ENCODE data around the gene GRID1. TPM values are rescaled to one million over a fixed set of nuclear protein-coding genes. Genes with fewer than 3 reads are reported as not detected.

The GRID1 gene
- polyA plus RNA-seq, 1 experiment: 0.49 TPM

DNA sequence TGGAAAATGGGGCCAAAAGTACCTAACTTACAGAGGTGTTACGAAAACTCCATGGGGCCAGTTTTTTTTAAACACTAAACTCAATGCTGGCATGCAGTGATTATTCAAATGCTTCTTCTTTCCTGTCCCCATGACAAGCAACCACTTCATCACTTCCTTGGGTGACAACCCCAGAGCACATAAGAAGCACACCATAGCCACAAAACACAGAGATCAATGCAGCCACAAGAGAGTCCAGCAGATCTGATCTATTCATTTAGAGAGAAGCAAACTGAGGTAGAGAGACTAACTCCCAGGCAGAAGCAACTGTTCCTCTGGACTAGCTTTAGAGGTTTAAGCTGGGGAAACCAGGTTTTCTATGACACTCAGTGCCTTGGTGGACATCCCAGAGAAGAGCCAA is 180.0 kb downstream of the GRID1 start:
- Histone ChIP-seq H3K4me3 (ENCODE audit: low read depth, low read length) (no peak overlapping the region), H3K27me3 (ENCODE audit: control insufficient read depth, insufficient read depth, low read length) (no peaks in the 10 kb centered on the region), H3K36me3 (ENCODE audit: control insufficient read depth, insufficient read depth, low read length) (no peaks in the 10 kb centered on the region)
- DNase-seq (ENCODE audit: low read depth): no peak
- ChIA-PET CTCF (no interaction called here), POLR2A (no interaction called here)
- TF ChIP-seq, protein P1, sequence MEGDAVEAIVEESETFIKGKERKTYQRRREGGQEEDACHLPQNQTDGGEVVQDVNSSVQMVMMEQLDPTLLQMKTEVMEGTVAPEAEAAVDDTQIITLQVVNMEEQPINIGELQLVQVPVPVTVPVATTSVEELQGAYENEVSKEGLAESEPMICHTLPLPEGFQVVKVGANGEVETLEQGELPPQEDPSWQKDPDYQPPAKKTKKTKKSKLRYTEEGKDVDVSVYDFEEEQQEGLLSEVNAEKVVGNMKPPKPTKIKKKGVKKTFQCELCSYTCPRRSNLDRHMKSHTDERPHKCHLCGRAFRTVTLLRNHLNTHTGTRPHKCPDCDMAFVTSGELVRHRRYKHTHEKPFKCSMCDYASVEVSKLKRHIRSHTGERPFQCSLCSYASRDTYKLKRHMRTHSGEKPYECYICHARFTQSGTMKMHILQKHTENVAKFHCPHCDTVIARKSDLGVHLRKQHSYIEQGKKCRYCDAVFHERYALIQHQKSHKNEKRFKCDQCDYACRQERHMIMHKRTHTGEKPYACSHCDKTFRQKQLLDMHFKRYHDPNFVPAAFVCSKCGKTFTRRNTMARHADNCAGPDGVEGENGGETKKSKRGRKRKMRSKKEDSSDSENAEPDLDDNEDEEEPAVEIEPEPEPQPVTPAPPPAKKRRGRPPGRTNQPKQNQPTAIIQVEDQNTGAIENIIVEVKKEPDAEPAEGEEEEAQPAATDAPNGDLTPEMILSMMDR (IDR thresholded peaks at IDR 0.05; ENCODE audit: insufficient read depth, low read depth, low read length): no peak

DNA sequence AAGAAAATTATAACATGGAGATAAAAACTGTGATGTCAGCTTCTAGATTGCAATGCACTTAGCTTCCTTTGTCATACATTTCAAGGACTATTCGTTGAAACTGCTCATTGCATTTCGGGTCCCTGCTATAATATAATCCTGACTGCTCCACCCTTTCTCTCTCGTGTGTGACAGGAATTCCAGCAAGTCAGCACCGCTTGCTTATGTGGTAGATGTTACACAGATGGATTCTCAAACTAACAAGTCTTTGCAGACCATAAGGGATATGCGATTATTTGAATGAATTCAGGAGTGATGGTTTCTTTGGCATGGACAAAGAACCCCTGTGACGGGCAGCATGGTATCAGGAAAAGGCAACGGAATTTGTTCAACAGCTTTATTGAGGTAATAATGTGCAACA is 184.0 kb downstream of the GRID1 start:
- POLR2A ChIA-PET: no interaction called here
- Histone ChIP-seq H3K36me3 (ENCODE audit: control insufficient read depth, insufficient read depth, low read length) (no peaks in the 10 kb centered on the region), H3K4me3 (ENCODE audit: low read depth, low read length) (no peak overlapping the region), H3K27me3 (ENCODE audit: control insufficient read depth, insufficient read depth, low read length) (no peaks in the 10 kb centered on the region)
- no peak for DNase-seq (ENCODE audit: low read depth)
- TF ChIP-seq, protein P1 (IDR thresholded peaks at IDR 0.05; ENCODE audit: insufficient read depth, low read depth, low read length): no peak
- CTCF ChIA-PET: no interaction called here

DNA sequence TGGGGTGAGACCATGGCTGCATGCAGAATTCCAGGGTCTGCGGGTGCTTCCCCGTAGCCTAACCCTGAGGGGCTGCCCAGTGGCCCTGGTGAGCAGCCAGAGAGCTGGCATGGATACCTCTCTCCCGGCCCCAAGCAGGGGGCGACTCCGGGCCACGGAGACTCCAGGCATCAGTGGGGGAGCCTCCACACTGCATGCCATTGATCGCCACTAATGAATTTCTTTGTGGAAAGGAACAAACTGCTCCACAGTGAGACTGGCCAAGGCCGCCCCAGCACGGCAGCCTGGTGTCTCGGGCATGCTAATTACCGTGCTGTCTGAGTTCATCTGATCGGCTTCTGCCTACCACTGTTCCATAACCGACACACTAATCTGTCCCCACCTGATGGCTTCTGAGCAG is 184.4 kb downstream of the GRID1 start:
- ChIA-PET POLR2A (no interaction called here), CTCF (no interaction called here)
- DNase-seq (ENCODE audit: low read depth): no peak
- TF ChIP-seq, protein P1 (IDR thresholded peaks at IDR 0.05; ENCODE audit: insufficient read depth, low read depth, low read length): no peak
- H3K36me3 ChIP-seq (ENCODE audit: control insufficient read depth, insufficient read depth, low read length): no peaks in the 10 kb centered on the region
- no peak overlapping the region for H3K4me3 ChIP-seq (ENCODE audit: low read depth, low read length)
- H3K27me3 ChIP-seq (ENCODE audit: control insufficient read depth, insufficient read depth, low read length): no peaks in the 10 kb centered on the region

DNA sequence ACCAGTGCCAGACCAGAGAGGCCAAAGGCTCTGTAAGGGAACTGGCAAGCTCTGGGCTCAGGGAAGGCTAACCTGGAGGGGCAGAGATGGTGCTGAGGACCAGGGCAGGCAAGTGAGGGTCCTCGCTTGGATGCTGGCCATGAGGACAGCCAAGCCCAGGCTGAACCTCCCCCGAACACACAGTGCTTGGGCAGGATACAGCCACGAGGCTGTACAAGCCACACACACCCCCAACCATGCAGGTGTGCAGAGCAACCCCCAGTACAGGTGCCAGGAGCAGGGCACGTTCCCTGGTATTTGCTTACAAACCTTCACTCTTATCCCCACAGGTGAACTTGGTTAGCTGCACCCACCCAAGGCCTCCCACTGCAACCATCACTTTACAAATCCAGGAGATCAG is 185.7 kb downstream of the GRID1 start:
- no peaks in the 10 kb centered on the region for H3K36me3 ChIP-seq (ENCODE audit: control insufficient read depth, insufficient read depth, low read length)
- ChIA-PET POLR2A (no interaction called here), CTCF (interaction anchor here (0.6 kb wide), 1 partner anchor 190 kb away, joined by 3 read pairs; no protein-coding TSS in a partner anchor)
- TF ChIP-seq, protein P1 (IDR thresholded peaks at IDR 0.05; ENCODE audit: insufficient read depth, low read depth, low read length): no peak
- no peak for DNase-seq (ENCODE audit: low read depth)
- no peak overlapping the region for H3K4me3 ChIP-seq (ENCODE audit: low read depth, low read length)
- no peaks in the 10 kb centered on the region for H3K27me3 ChIP-seq (ENCODE audit: control insufficient read depth, insufficient read depth, low read length)

DNA sequence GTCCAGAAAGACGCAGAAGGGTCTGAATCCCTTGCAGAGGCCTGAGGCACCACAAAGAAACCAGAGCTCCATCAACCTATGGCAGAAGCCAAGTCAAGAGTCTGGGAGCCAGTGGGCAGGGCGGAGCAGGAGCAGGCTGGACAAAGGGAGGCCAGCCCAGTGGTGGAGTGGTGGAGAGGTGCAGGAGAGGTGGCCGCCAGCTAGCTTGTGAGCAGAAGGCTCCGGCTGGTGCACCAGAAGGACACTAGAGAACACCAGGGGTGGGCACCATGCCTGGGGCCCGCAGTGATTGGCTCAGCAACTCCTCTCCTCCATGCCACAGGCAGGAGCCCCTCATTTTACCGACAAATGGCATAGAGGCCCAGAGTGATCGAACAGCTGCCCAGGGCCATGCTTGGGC is 186.6 kb downstream of the GRID1 start:
- TF ChIP-seq, protein P1 (IDR thresholded peaks at IDR 0.05; ENCODE audit: insufficient read depth, low read depth, low read length): no peak
- DNase-seq (ENCODE audit: low read depth): no peak
- ChIA-PET CTCF (no interaction called here), POLR2A (no interaction called here)
- Histone ChIP-seq H3K27me3 (ENCODE audit: control insufficient read depth, insufficient read depth, low read length) (no peaks in the 10 kb centered on the region), H3K4me3 (ENCODE audit: low read depth, low read length) (no peak overlapping the region), H3K36me3 (ENCODE audit: control insufficient read depth, insufficient read depth, low read length) (no peaks in the 10 kb centered on the region)
